ENCODE results near the gene FAM169A.

- TF ChIP-seq MAX (IDR thresholded peaks at IDR 0.05) (no peak), SIN3A (IDR thresholded peaks at IDR 0.05; ENCODE audit: low read depth) (no peak), CTCF (IDR thresholded peaks at IDR 0.05 in 2 of 3, conservative IDR thresholded peaks at IDR 0.05 in 1 of 3; ENCODE audit: borderline replicate concordance in 1 of 3, insufficient read depth in 1 of 3, low read depth in 2 of 3, low read length in 2 of 3) (no peak), ATF3 (IDR thresholded peaks at IDR 0.05) (no peak)
Measured at GRCh38 chr5:74894351-74894750, 28.2 kb upstream of the FAM169A start.
